OCI-LY1 (cell line): ENCODE measurements around the gene IGIP.
A peak's percentile ranks its signal among the peaks of the same experiment; 100 is the strongest.

Experiments
- H2AFZ ChIP-seq: fragments of 200-600 bp; sonication (generic), shearing (Covaris generic); 2 replicates; pipeline ENCODE4 v1.6.0; 2014; ENCODE audit warnings: antibody characterized with exemption, mild to moderate bottlenecking, low read length
- H3F3A ChIP-seq: fragments of 200-600 bp; sonication (generic), shearing (Covaris generic); 2 replicates; pipeline ENCODE4 v1.6.0; 2014; ENCODE audit warnings: mild to moderate bottlenecking, antibody characterized with exemption, low read length, moderate library complexity; ENCODE audit not compliant: insufficient read depth
- H3K27ac ChIP-seq: fragments of 200-600 bp; sonication (generic); 2 replicates; pipeline ENCODE4 v1.5.1; 2014; ENCODE audit warnings: low read length, mixed run types, mild to moderate bottlenecking, low read depth; ENCODE audit not compliant: poor library complexity, severe bottlenecking
- H3K27me3 ChIP-seq: fragments of 200-600 bp; sonication (generic); 2 replicates; pipeline ENCODE4 v1.6.0; 2014; ENCODE audit warnings: antibody characterized with exemption, mild to moderate bottlenecking, low read length, moderate library complexity; ENCODE audit not compliant: insufficient read depth
- H3K36me3 ChIP-seq: fragments of 200-600 bp; sonication (generic); 2 replicates; pipeline ENCODE4 v1.6.1; 2014; ENCODE audit warnings: mild to moderate bottlenecking, antibody characterized with exemption, low read length, moderate library complexity, mixed read lengths; ENCODE audit not compliant: insufficient read depth
- H3K4me1 ChIP-seq: fragments of 200-600 bp; sonication (generic); 2 replicates; pipeline ENCODE4 v1.5.1; 2014; ENCODE audit warnings: mild to moderate bottlenecking, low read length, moderate library complexity; ENCODE audit not compliant: insufficient read depth, severe bottlenecking
- H3K4me2 ChIP-seq: fragments of 200-600 bp; sonication (generic), shearing (Covaris generic); 2 replicates; pipeline ENCODE4 v1.6.1; 2014; ENCODE audit warnings: low read length
- H3K4me3 ChIP-seq: fragments of 200-600 bp; sonication (generic); 2 replicates; pipeline ENCODE4 v1.5.1; 2014; ENCODE audit warnings: low read length, low read depth, mild to moderate bottlenecking, mixed read lengths; ENCODE audit not compliant: poor library complexity, severe bottlenecking
- H3K79me2 ChIP-seq: fragments of 200-600 bp; shearing (Covaris generic); 2 replicates; pipeline ENCODE4 v1.6.1; 2016; ENCODE audit warnings: mixed run types, low read length, mixed read lengths; ENCODE audit not compliant: insufficient read depth
- H3K9ac ChIP-seq: fragments of 200-600 bp; sonication (generic), shearing (Covaris generic); 2 replicates; pipeline ENCODE4 v1.6.1; 2014; ENCODE audit warnings: mild to moderate bottlenecking, low read length, mixed read lengths
- H3K9me2 ChIP-seq: fragments of 200-600 bp; sonication (generic), shearing (Covaris generic); 2 replicates; pipeline ENCODE4 v1.6.1; 2014; ENCODE audit warnings: low read depth, mild to moderate bottlenecking, low read length, mixed read lengths
- H3K9me3 ChIP-seq: fragments of 200-600 bp; shearing (Covaris generic); 2 replicates; pipeline ENCODE4 v1.6.1; 2014; ENCODE audit warnings: low read length, mixed read lengths
- H4K20me1 ChIP-seq: fragments of 200-600 bp; sonication (generic), shearing (Covaris generic); 2 replicates; pipeline ENCODE4 v1.6.0; 2016; ENCODE audit warnings: mild to moderate bottlenecking, low read length; ENCODE audit not compliant: insufficient read depth
- EZH2 ChIP-seq: fragments of 200-600 bp; sonication (generic), shearing (Covaris generic); IDR thresholded peaks from 2 replicates; pipeline ENCODE4 v1.8.0; 2017; ENCODE audit warnings: borderline replicate concordance, mixed run types, mild to moderate bottlenecking, antibody characterized with exemption, low read length, moderate library complexity, mixed read lengths
- TF ChIP-seq, protein P1 (sequence below): fragments of 200-600 bp; sonication (generic), shearing (Covaris generic); IDR thresholded peaks from 2 replicates; pipeline ENCODE4 v1.5.1; 2017; ENCODE audit warnings: mild to moderate bottlenecking, antibody characterized with exemption, low read length, moderate library complexity, mixed read lengths

The IGIP gene

DNA sequence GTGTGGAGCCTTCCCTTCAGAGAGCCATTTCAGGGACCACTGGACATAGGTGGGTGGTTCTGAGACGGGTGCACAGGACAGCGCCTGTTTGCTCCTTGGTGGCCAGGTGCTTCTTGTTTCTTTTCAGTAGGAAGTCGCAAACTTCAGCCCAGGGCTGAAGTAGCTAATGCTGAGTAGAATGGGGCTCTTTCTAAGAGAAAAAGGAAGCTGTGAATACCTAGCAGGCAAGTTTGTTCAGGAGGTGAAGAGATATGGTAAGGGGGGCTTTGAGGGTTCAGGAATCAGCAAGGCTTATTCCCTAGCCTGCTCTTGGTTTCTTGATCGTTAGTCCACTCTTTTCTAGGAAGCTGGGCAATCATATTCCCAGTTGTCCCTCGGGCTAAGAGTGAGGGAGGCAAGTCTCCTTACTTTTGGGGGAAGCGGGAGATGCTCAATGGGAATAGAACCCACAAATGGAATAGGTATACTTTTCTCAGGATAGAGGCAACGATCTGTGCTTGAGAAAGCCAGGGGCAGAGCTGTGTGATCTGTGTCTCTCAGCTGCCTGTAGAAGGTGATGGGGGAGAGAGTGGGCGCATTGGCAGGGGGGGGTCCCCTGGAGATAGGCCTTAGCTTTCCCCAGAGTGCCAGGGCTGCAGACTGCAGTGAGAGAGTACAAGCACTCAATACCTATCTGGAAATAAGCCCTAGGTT, 13.7 kb upstream of the IGIP start:
- Histone ChIP-seq H3K4me1 (peaks cover 50% of the 10 kb centered on the region), H3K9ac (no peak overlapping the region), H4K20me1 (peaks cover 3% of the 10 kb centered on the region; the same call in 1 of the 2 replicates), H3K27me3 (no peaks in the 10 kb centered on the region), H3K4me2 (no peak overlapping the region), H3K4me3 (no peak overlapping the region), H3K36me3 (peaks cover 6% of the 10 kb centered on the region; the same call in 1 of the 2 replicates), H3F3A (no peaks in the 10 kb centered on the region; the same call in 1 of the 2 replicates), H2AFZ (no peak overlapping the region), H3K9me2 (no peaks in the 10 kb centered on the region), H3K79me2 (no peaks in the 10 kb centered on the region), H3K9me3 (no peaks in the 10 kb centered on the region), H3K27ac (no peak overlapping the region)
- no peak for TF ChIP-seq EZH2
- TF ChIP-seq, protein P1, sequence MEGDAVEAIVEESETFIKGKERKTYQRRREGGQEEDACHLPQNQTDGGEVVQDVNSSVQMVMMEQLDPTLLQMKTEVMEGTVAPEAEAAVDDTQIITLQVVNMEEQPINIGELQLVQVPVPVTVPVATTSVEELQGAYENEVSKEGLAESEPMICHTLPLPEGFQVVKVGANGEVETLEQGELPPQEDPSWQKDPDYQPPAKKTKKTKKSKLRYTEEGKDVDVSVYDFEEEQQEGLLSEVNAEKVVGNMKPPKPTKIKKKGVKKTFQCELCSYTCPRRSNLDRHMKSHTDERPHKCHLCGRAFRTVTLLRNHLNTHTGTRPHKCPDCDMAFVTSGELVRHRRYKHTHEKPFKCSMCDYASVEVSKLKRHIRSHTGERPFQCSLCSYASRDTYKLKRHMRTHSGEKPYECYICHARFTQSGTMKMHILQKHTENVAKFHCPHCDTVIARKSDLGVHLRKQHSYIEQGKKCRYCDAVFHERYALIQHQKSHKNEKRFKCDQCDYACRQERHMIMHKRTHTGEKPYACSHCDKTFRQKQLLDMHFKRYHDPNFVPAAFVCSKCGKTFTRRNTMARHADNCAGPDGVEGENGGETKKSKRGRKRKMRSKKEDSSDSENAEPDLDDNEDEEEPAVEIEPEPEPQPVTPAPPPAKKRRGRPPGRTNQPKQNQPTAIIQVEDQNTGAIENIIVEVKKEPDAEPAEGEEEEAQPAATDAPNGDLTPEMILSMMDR = no peak

DNA sequence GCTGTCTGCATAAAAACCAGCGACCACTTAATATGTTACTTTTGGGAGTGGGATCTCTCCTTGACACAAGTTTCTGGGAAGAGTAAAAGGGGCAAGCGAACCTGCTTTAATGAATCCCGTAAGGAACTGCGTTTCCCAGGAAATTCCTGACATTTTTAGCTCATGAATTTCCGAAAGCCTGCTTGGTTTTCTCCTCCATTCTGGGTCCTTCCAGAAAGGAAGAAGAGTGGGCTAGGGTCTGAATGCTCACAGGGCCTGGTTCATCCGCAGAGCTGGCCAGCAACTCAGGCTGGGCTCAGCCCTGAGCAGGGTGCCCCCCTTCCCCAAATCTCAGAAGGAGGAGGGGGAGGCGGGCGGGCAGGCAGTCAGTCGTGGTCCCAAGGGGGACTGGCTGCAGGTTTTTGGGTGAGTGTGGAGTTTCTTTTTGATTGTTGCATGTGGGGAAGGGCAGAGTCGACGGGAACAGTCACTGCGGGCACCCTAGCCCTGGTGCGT, 13.0 kb upstream of the IGIP start:
- Histone ChIP-seq H3K9me2 (no peaks in the 10 kb centered on the region), H3K4me3 (peak overlapping the region; percentile 69), H3K79me2 (no peaks in the 10 kb centered on the region), H4K20me1 (peaks cover 5% of the 10 kb centered on the region; the same call in 1 of the 2 replicates), H3K36me3 (peaks cover 6% of the 10 kb centered on the region; the same call in 1 of the 2 replicates), H3F3A (no peaks in the 10 kb centered on the region; the same call in 1 of the 2 replicates), H3K9me3 (no peaks in the 10 kb centered on the region), H3K27ac (no peak overlapping the region), H3K4me2 (peak overlapping the region; percentile 79), H2AFZ (no peak overlapping the region), H3K9ac (peak overlapping the region; percentile 70; the same call in 1 of the 2 replicates), H3K4me1 (peaks cover 46% of the 10 kb centered on the region), H3K27me3 (no peaks in the 10 kb centered on the region)
- no peak for TF ChIP-seq EZH2
- TF ChIP-seq, protein P1 = no peak

DNA sequence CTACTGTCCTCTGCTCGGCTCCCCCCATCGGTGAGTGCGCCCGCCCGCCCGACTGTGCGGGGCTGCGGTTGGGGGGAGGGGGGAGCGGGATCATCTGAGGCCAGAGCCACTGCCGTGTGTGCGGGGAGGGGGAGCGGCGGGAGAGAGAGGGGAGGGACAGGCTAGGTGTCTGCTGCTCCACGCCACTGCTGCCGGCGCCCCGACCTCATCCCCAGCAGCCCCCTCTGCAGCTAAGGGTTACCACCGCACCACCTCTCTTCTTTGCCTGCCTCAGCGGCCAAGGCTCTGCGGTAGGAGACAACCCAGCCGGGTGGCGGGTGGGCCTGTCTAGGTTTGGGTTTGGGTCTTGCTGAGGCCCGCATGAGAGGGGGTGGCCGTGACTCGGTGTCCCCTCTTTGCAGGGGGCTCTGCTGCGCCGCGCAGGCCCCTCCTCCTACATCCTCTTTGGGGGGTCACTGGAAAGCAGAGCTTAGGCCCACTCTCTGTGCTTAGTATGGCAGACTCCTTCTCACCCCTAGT, 12.5 kb upstream of the IGIP start:
- no peak overlapping the region for H2AFZ ChIP-seq
- H3K27me3 ChIP-seq = no peaks in the 10 kb centered on the region
- no peaks in the 10 kb centered on the region for H3K79me2 ChIP-seq
- H3K4me2 ChIP-seq = peak overlapping the region; percentile 79
- H3K4me3 ChIP-seq = peak overlapping the region; percentile 69
- peak overlapping the region; percentile 70 for H3K9ac ChIP-seq
- no peak overlapping the region for H3K27ac ChIP-seq
- H4K20me1 ChIP-seq = peaks cover 5% of the 10 kb centered on the region; the same call in 1 of the 2 replicates
- H3K36me3 ChIP-seq = peaks cover 6% of the 10 kb centered on the region; the same call in 1 of the 2 replicates
- no peaks in the 10 kb centered on the region for H3K9me2 ChIP-seq
- TF ChIP-seq, protein P1 = no peak
- TF ChIP-seq EZH2 = no peak
- H3K4me1 ChIP-seq = peaks cover 46% of the 10 kb centered on the region
- H3F3A ChIP-seq = no peaks in the 10 kb centered on the region; the same call in 1 of the 2 replicates
- H3K9me3 ChIP-seq = no peaks in the 10 kb centered on the region
